SK-MEL-5 (cell line): ENCODE measurements around the gene ZDHHC9. TPM values are rescaled to one million over a fixed set of nuclear protein-coding genes. Genes with fewer than 3 reads are reported as not detected.
A peak's percentile ranks its signal among the peaks of the same experiment; 100 is the strongest.

Experiments
- DNase-seq: peaks from one replicate; pipeline ENCODE4 v3.0.0-alpha.2; 2016; ENCODE audit warnings: low read depth, low spot score
- in situ Hi-C: cut with HindIII; loops from 2 replicates; pipeline ENCODE4 v1.10.0; 2016; ENCODE audit warnings: low sequenced_read_pairs, high pct_unique_total_duplicates, low pct_unique_long_range_greater_than_20kb
- total RNA-seq: library from RNA; depleted of rRNA; stranded (reverse); fragments of >200 nt; shearing (Covaris generic); gene quantifications from 2 replicates; pipeline ENCODE4 v1.2.3, GENCODE V29; 2014

The ZDHHC9 gene
- total RNA-seq, 1 experiment from 2014 or later, result 26.8 TPM

- DNase-seq, result no peak
- in situ Hi-C loops, result no loop called here
These were observed 64.5 kb downstream of the ZDHHC9 start for GRCh38 chrX:129779086-129779672.

- no peak for DNase-seq
- in situ Hi-C loops, result no loop called here
These were observed 66.3 kb downstream of the ZDHHC9 start for GRCh38 chrX:129777218-129778030.

GRCh38 chrX:129773649-129774458, 69.8 kb downstream of the ZDHHC9 start:
- no peak for DNase-seq
- in situ Hi-C loops, result no loop called here

GRCh38 chrX:129772796-129773431, 70.8 kb downstream of the ZDHHC9 start:
- DNase-seq, result no peak
- in situ Hi-C loops, result no loop called here

DNA sequence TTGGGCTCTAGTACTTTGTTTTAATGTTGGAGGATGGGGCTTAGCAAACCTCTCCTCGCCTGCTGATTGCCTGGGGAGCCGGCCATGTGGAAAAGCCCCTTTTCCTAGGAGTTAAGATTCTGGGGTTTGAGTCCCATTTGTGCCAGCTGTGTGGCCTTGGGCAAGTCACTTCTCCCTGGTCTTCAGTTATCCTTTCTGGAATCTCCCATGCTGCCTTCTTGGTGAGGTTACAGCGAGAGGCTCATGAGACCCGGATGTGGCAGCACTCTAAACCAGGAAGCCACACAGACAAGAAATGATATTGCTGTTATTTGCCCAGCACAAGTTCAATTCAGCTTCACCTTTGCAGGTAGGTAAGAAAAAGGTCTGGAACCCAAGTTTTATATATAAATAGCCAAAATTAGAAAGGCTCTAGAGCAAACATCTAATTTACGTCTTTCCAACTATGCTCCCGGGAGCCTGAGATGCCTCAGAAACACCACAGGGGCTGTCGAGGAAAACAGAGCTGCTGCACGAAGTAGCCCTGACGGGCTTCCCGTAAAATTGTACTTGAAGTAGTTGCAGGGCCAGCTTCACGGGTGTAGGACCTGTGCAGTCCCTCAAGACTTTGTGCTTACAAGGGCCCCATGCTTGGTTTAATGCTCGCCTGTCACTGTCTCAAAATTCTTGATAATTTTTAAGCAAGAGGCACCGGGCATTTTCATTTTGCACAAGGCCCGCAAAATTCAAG, 72.3 kb downstream of the ZDHHC9 start:
- DNase-seq, result no peak
- in situ Hi-C loops, result no loop called here

- in situ Hi-C loops, result no loop called here
- no peak for DNase-seq
These were observed 74.1 kb downstream of the ZDHHC9 start for GRCh38 chrX:129769467-129770154.

- in situ Hi-C loops, result no loop called here
- DNase-seq, result no peak
These were observed 74.9 kb downstream of the ZDHHC9 start for GRCh38 chrX:129768586-129769466.

DNA sequence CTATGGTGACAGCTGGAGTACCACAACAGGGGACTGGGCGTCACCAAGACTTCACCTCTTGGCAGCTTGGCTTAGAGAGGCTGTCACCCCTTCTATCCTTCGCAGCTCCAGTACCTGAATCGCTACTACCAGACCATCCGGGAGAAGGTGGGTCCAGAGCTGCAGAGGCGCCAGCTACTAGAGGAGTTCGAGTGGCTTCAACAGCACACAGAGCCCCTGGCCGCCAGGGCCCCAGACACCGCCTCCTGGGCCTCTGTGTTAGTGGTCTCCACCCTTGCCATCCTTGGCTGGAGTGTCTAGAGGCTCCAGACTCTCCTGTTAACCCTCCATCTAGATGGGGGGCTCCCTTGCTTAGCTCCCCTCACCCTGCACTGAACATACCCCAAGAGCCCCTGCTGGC, 75.5 kb downstream of the ZDHHC9 start:
- DNase-seq, result no peak
- in situ Hi-C loops, result no loop called here

GRCh38 chrX:129763666-129764065, 80.0 kb downstream of the ZDHHC9 start:
- in situ Hi-C loops, result no loop called here
- no peak for DNase-seq

GRCh38 chrX:129762448-129762847, 81.2 kb downstream of the ZDHHC9 start:
- DNase-seq, result no peak
- in situ Hi-C loops, result no loop called here

GRCh38 chrX:129761596-129761995, 82.1 kb downstream of the ZDHHC9 start:
- DNase-seq, result no peak
- in situ Hi-C loops, result no loop called here

DNA sequence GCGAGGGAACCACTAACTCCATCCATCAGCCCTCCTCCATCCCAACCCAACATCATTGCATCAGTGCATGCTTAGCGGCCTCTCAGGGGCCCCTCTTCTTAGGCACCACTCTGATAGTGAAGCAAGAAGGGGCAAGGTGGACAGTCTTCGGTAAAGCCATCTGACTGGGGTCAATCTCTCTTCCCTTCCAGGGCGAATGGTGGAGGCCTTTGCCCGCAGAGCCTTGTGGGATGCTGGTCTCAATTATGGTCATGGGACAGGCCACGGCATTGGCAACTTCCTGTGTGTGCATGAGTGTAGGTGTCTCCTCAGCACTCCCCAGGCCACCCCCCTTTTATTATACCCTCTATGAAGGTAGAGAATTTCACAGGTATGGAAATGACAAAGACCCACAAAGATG, 82.7 kb downstream of the ZDHHC9 start:
- no peak for DNase-seq
- in situ Hi-C loops, result no loop called here

- in situ Hi-C loops, result no loop called here
- DNase-seq, result no peak
These were observed 83.5 kb downstream of the ZDHHC9 start for GRCh38 chrX:129760155-129760554.

- peak; percentile 71 for DNase-seq
- in situ Hi-C loops, result no loop called here
These were observed 84.1 kb downstream of the ZDHHC9 start for GRCh38 chrX:129759576-129760061.

DNA sequence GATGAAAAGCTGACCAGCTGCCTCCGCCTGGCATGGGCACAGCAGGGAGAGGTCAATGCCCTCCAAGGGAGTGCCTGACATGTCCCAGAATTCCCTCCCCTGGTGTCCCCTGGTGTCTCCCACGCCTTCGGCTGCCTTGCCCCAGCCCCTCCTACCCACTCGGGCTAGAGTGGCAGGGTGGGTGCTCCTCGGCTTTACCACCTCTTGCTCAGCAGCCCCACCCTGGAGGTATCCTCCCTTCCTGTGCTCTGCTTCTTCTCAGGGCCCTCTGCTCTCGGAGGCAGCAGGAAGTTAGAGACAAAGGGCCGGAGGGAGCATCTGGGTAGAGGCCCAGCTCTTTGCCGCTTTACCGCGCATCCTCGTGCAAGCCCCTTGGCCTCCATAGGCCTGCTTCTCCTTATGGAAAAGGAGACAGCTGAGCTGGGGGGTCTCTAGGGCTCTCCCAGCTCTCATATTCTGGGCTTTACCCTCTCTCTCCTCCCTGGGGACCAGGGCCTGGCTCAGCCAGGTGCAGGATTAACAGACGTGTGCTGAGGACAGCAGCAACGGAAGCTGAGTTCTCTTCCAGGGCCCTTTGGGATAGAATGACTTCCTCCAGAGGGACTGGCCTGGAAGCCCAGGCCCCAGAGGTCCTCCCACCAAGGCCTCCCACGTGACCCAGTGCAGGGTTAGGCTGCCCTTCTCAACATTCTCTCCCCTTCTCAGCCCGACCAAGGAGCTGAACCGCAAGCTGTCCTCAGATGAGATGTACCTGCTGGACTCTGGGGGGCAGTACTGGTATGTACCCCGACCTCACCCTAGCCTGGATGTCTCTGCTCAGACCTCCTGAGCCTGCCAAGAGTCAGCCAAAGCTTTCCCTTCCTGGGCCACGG, 87.7 kb downstream of the ZDHHC9 start:
- in situ Hi-C loops, result no loop called here
- DNase-seq, result no peak
